ENCODE measurements around the gene FOXA3.
A peak's percentile ranks its signal among the peaks of the same experiment; 100 is the strongest.
"Not testable (repeated sequence)": the region's sequence is repeated elsewhere in the genome, so short reads cannot be mapped to it uniquely, and the experiment has no call there.

The FOXA3 gene

DNA sequence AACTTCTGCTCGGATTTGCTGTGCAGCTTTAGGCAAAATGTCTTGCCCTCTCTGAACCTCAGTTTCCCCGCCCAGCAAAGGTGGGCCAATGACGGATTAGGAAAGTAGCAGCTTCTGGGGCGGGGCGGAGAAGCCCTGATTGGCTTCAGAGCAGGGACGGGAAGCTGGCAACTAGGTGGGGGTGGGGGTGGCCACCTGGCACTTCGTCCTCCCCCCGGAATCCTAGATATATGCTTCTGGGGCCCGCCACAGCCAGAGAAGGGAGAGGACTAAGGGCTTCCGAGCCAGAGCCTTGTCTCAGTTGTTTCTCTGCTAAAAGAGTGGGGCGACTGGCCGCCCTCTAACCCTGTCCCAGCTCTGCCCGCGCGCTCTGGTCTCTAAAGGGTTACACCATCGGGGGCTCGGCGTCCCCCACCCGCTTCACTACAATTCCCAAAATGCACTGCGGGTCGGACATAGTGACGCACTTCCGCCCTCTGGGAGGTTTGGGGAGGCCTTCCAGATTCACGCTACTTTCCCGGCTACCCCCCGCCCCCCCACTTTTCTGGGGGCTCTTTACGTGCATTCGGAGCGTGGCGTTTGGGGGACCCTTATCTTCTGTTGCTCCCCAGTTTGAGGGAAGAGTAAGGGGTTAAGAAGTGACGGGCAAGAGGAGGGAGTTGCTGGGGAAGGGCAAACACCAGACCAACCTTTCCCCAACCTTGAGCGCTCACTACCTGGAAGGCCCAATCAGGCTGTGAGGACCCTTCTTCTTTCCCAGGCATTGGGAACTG lies 22.5 kb downstream of the FOXA3 start:
- Mint-ChIP-seq H3K9me3 (no peaks in the 10 kb centered on the region), H3K27me3 (peaks cover 5% of the 10 kb centered on the region), H3K36me3 (peaks cover 20% of the 10 kb centered on the region), H3K4me3 (peak overlapping the region; percentile 95), H3K27ac (peak overlapping the region; percentile 84), H3K4me1 (peaks cover 32% of the 10 kb centered on the region)
- ATAC-seq: peak; percentile 88

GRCh38 chr19:45887200-45887710 lies 23.1 kb downstream of the FOXA3 start:
- Mint-ChIP-seq H3K4me1 (peaks cover 26% of the 10 kb centered on the region), H3K4me3 (peak overlapping the region; percentile 95), H3K36me3 (peaks cover 16% of the 10 kb centered on the region), H3K27me3 (no peaks in the 10 kb centered on the region), H3K27ac (peak overlapping the region; percentile 84), H3K9me3 (no peaks in the 10 kb centered on the region)
- no peak for ATAC-seq

- H3K9me3 Mint-ChIP-seq: no peaks in the 10 kb centered on the region
- H3K27ac Mint-ChIP-seq: no peak overlapping the region
- no peaks in the 10 kb centered on the region for H3K27me3 Mint-ChIP-seq
- no peak for ATAC-seq
- no peak overlapping the region for H3K4me3 Mint-ChIP-seq
- H3K36me3 Mint-ChIP-seq: peaks cover 10% of the 10 kb centered on the region
- H3K4me1 Mint-ChIP-seq: peaks cover 23% of the 10 kb centered on the region
These were observed 25.2 kb downstream of the FOXA3 start for GRCh38 chr19:45889210-45889885.

DNA sequence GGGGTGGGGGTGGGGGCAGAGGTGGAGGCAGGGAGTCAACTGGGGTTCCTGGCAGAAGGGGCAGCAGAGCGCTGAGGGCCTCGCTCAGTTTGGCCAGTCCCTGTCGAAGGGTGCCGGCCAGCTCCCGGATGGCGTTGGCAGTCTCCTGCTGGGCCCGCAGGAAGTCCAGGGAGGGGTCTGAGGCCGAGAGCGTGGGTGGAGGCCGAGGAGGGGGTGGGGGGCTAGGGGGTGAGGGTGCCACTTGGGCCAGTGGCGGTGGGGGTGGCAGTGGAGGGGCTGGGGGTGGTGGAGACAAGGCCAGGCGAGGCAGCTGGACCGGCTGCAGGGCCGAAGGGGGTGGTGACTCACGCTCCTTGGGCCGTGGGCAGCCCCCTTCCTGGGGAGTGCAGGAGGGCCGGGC lies 26.8 kb downstream of the FOXA3 start:
- H3K36me3 Mint-ChIP-seq: peaks cover 20% of the 10 kb centered on the region
- H3K27me3 Mint-ChIP-seq: no peaks in the 10 kb centered on the region
- H3K4me3 Mint-ChIP-seq: no peak overlapping the region
- H3K9me3 Mint-ChIP-seq: no peaks in the 10 kb centered on the region
- no peak overlapping the region for H3K27ac Mint-ChIP-seq
- ATAC-seq: no peak
- H3K4me1 Mint-ChIP-seq: peaks cover 33% of the 10 kb centered on the region

DNA sequence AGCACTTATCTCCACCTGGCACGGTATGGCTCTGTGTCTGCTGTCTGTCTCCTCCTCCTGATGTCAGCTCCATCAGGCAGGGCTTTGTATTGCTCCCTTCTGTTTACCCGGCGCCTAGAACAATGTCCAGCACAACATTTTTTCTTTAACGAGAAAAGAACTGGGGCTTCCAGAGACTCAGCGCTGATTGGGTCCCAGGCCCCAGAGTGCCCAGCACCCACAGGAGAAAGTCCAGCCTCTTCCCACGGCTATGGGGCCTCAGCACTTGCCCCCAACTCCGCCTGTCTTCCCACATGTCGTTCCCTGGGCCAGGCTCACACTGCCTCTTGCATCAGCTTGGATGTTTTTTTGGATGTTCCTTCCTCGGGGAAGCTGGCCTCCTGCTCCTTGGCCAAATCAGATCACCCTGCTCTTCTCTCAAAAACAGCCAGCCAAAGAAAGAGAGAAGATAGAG lies 31.4 kb downstream of the FOXA3 start:
- peaks cover 26% of the 10 kb centered on the region for H3K36me3 Mint-ChIP-seq
- no peaks in the 10 kb centered on the region for H3K9me3 Mint-ChIP-seq
- peak overlapping the region; percentile 60 for H3K27ac Mint-ChIP-seq
- H3K4me3 Mint-ChIP-seq: no peak overlapping the region
- no peak for ATAC-seq
- no peaks in the 10 kb centered on the region for H3K27me3 Mint-ChIP-seq
- H3K4me1 Mint-ChIP-seq: peaks cover 40% of the 10 kb centered on the region

DNA sequence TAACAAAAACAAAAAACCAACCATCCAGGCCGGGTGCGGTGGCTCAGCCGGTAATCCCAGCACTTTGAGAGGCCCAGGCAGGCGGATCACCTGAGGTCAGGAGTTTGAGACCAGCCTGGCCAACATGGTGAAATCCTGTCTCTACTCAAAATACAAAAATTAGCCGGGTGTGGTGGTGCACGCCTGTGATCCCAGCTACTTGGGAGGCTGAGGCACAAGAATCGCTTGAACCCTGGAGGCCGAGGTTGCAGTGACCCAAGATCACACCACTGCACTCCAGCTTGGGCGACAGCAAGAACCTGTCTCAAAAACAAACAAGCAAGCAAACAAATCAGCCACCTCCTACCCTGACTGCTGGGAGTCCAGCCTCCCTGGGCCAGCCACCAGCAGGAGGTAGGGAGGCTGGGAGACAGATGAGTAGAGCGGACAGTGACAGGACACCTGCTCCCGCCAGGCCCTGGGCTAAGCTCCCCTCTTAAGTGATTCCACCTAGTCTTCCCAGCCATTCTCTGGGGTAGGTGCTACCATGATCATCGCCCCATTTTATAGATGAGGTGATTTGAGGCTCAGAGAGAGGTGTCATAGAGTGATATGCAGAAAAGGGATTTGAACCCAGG lies 32.0 kb downstream of the FOXA3 start:
- H3K4me1 Mint-ChIP-seq: peaks cover 45% of the 10 kb centered on the region
- not testable (repeated sequence) for H3K27ac Mint-ChIP-seq, H3K27me3 Mint-ChIP-seq, ATAC-seq, H3K4me3 Mint-ChIP-seq, H3K9me3 Mint-ChIP-seq
- peaks cover 27% of the 10 kb centered on the region for H3K36me3 Mint-ChIP-seq

DNA sequence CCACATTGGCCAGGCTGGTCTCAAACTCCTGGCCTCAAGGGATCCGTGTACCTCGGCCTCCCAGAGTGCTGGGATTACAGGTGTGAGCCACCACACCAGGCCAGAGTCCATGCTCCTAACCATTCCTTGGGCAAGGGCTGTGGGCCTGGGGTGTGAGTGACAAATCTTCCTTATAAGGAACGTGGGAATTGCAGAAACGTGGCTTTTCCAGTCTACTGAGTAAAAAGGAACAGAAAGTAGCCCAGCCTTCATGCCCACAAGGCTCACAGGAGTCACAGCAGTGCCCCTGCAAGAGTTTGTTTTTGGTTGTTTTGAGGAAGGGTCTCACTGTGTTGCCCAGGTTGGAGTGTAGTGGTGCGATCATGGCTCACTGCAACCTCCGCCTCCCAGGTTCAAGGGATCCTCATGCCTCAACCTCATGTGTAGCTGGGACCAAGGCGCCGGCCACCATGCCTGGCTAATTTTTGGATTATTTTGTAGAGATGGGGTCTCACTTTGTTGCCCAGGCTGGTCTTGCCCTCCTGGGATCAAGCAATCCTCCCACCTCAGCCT lies 33.2 kb downstream of the FOXA3 start:
- peaks cover 27% of the 10 kb centered on the region for H3K36me3 Mint-ChIP-seq
- H3K4me1 Mint-ChIP-seq: peaks cover 52% of the 10 kb centered on the region
- H3K27ac Mint-ChIP-seq: no peak overlapping the region
- no peaks in the 10 kb centered on the region for H3K9me3 Mint-ChIP-seq
- H3K4me3 Mint-ChIP-seq: no peak overlapping the region
- no peak for ATAC-seq
- H3K27me3 Mint-ChIP-seq: no peaks in the 10 kb centered on the region

DNA sequence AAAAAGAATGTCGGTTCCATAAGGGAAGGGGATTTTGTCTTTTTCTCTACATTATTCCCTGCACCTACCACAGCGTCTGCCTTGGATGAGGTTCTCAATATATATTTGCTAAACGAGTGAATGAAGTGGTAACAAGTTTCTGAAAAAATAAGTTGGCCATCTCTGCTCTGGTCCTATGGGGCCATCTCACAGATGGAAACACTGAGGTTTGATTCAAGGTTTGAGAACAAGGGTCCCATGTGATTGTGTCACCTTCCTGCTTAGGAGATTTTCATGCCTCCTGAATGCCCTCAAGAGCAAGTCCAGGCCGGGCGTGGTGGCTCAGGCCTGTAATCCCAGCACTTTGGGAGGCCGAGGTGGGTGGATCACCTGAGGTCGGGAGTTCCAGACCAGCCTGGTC lies 35.1 kb downstream of the FOXA3 start:
- Mint-ChIP-seq H3K9me3 (no peaks in the 10 kb centered on the region), H3K27ac (no peak overlapping the region), H3K27me3 (no peaks in the 10 kb centered on the region), H3K4me1 (peaks cover 46% of the 10 kb centered on the region), H3K4me3 (no peak overlapping the region), H3K36me3 (peaks cover 27% of the 10 kb centered on the region)
- no peak for ATAC-seq

GRCh38 chr19:45899919-45900589 lies 35.9 kb downstream of the FOXA3 start:
- H3K27ac Mint-ChIP-seq: no peak overlapping the region

GRCh38 chr19:45900738-45901431 lies 36.8 kb downstream of the FOXA3 start:
- peaks cover 36% of the 10 kb centered on the region for H3K4me1 Mint-ChIP-seq
- no peak for ATAC-seq
- H3K27ac Mint-ChIP-seq: no peak overlapping the region
- no peaks in the 10 kb centered on the region for H3K27me3 Mint-ChIP-seq
- peak overlapping the region; percentile 18 for H3K4me3 Mint-ChIP-seq
- peaks cover 17% of the 10 kb centered on the region for H3K36me3 Mint-ChIP-seq
- no peaks in the 10 kb centered on the region for H3K9me3 Mint-ChIP-seq

More at GRCh38 chr19:45899919-45900589, 35.9 kb downstream of the FOXA3 start:
- peak overlapping the region; percentile 23 for H3K4me3 Mint-ChIP-seq
- no peaks in the 10 kb centered on the region for H3K9me3 Mint-ChIP-seq
- ATAC-seq: no peak
- peaks cover 44% of the 10 kb centered on the region for H3K4me1 Mint-ChIP-seq
- no peaks in the 10 kb centered on the region for H3K27me3 Mint-ChIP-seq
- H3K36me3 Mint-ChIP-seq: peaks cover 24% of the 10 kb centered on the region

- peak overlapping the region; percentile 86 for H3K27ac Mint-ChIP-seq
- no peaks in the 10 kb centered on the region for H3K9me3 Mint-ChIP-seq
- peaks cover 36% of the 10 kb centered on the region for H3K4me1 Mint-ChIP-seq
These were observed 37.3 kb downstream of the FOXA3 start for GRCh38 chr19:45901432-45901911.

GRCh38 chr19:45901912-45902650 lies 38.0 kb downstream of the FOXA3 start, which contains the start of gene MYPOP:
Gene MYPOP (minus strand): TSS chr19:45902613. CDS start chr19:45901773, 840 bp downstream.
- H3K4me1 Mint-ChIP-seq: peaks cover 35% of the 10 kb centered on the region
- no peaks in the 10 kb centered on the region for H3K9me3 Mint-ChIP-seq
- no peaks in the 10 kb centered on the region for H3K27me3 Mint-ChIP-seq
- peak; percentile 1 for ATAC-seq
- H3K27ac Mint-ChIP-seq: peak within 1 kb of the TSS; percentile 86
- peak within 1 kb of the TSS; percentile 93 for H3K4me3 Mint-ChIP-seq
- peaks cover 17% of the 10 kb centered on the region for H3K36me3 Mint-ChIP-seq

More at GRCh38 chr19:45901432-45901911, 37.3 kb downstream of the FOXA3 start:
- Mint-ChIP-seq H3K36me3 (peaks cover 17% of the 10 kb centered on the region), H3K4me3 (peak overlapping the region; percentile 50), H3K27me3 (no peaks in the 10 kb centered on the region)
- no peak for ATAC-seq
